Subcutaneous adipose tissue (tissue), 4 donors: ENCODE measurements around the gene MEIS2. TPM values are rescaled to one million over a fixed set of nuclear protein-coding genes. Genes with fewer than 3 reads are reported as not detected.

Experiments used
- small RNA-seq: library from RNA; depleted of rRNA; stranded (forward); fragments of <200 nt; gene quantifications from one replicate; pipeline ENCODE3, GENCODE V24; 2016
- total RNA-seq, 4 donors: library from RNA; depleted of rRNA; stranded (reverse); fragments of >200 nt; gene quantifications; one replicate each; pipeline ENCODE4 v1.1.0, GENCODE V29; 2016
- TF ChIP-seq, protein P1 (sequence below): fragments of 450-650 bp; IDR thresholded peaks from one replicate; pipeline ENCODE4 v1.5.1; 2016; ENCODE audit warnings: low read depth, mild to moderate bottlenecking, control low read depth, antibody characterized with exemption, moderate library complexity

Gene MEIS2
- total RNA-seq, 4 donors from 2014 or later = 10.3 to 21.7 (median 14.9) TPM

DNA sequence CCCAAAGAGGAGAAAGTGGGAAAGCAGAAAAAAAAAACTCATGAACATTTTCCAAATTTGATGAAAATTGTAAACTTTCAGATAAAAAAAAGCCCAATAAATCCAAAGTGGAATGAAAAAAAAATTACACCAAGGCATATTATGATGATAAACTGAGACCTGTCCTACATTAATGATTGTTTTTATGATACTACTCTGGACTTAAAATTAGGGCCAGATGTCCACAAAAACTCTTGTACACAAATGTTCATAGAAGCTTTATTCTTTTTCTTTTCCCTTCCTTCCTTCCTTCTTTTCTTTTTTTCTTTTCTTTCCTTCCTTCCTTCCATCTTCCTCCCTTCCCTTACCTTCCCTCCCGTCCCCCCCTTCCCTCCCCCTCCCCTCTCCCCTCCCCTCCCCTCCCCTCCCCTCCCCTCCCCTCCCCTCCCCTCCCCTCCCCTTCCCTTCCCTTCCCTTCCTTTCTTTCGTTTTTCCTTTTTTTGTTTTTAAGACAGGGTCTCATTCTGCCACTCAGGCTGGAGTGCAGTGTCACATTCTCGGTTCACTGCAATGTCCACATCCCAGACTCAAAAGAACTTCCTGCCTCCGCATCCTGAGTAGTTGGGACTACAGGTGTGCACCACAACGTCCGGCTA is 243.9 kb downstream of the MEIS2 start:
- TF ChIP-seq, protein P1, sequence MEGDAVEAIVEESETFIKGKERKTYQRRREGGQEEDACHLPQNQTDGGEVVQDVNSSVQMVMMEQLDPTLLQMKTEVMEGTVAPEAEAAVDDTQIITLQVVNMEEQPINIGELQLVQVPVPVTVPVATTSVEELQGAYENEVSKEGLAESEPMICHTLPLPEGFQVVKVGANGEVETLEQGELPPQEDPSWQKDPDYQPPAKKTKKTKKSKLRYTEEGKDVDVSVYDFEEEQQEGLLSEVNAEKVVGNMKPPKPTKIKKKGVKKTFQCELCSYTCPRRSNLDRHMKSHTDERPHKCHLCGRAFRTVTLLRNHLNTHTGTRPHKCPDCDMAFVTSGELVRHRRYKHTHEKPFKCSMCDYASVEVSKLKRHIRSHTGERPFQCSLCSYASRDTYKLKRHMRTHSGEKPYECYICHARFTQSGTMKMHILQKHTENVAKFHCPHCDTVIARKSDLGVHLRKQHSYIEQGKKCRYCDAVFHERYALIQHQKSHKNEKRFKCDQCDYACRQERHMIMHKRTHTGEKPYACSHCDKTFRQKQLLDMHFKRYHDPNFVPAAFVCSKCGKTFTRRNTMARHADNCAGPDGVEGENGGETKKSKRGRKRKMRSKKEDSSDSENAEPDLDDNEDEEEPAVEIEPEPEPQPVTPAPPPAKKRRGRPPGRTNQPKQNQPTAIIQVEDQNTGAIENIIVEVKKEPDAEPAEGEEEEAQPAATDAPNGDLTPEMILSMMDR = no peak

DNA sequence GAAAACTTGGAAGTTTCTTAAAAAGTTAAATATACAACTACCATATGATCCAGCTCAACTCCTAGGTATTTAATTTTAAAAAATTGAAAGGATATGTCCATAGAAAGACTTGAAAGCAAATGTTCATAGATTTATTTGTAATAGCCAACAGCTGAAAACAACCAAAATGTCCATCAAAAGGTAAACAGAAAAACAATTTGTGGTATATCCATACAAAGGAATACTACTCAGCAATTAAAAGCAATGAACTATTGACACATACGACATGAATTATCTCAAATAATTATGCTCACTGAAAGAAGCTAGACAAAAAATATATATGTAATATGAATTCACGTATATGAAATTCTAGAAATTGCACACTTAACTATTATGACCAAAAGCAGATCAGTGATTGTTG is 249.5 kb downstream of the MEIS2 start:
- TF ChIP-seq, protein P1 = no peak

DNA sequence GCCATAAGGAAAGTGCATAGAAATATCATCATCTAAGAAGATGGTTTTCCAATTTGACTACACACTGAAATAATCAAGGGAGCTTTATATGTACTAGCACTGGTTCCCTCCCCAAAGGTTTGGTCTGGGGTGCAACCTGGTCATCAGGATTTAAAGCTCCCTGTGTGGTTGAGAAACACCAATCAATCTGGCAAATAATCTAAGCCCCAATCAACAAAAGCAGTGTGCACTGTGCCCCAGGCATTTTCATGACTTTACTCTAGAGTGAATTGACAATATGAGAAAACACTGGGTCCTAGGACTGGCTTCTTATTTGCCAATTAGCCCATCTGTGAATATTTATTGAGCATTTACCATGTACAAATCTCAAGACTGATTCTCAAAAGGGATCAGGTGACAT is 255.1 kb downstream of the MEIS2 start:
- TF ChIP-seq, protein P1 = no peak

DNA sequence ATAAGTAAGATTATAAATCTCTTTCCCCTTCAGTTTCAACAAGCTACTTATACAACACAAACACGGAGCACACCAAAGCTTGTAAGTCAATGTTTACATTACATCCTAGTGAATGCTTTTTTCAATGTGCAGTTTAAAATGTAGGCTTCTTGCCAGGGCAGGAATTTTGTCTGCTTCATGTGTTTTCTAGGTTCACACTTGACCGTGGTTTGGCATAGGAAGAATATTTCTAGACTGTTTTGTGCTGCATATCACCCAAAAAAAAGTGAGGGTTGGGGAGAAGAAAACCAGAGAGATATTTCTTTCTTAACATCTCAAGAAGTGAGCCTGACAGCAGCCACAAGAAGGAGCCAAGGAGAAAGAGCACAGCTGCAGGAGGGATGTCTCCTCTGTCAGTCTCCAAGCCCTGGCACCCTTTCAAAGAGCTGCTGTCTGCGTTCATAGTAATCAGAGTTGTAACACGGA is 255.8 kb downstream of the MEIS2 start:
- TF ChIP-seq, protein P1 = no peak

DNA sequence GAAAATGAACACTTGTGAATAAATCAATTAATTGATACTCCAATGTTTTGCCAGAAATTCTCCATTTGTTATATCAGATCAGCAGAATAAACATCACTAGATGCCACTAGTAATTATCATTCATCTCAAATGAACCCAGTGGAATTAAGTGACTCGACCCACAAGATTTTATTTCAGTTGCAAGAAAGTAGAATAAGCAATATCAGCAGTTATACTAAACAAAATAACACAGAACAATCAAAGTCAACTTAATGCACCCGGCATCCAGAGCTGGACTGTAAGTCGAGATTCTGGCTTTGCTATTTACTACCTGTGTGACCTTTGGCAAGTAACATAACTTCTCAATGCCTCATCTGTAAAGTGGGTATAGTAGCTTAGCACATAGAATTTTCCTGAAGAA is 256.5 kb downstream of the MEIS2 start:
- TF ChIP-seq, protein P1 = no peak

DNA sequence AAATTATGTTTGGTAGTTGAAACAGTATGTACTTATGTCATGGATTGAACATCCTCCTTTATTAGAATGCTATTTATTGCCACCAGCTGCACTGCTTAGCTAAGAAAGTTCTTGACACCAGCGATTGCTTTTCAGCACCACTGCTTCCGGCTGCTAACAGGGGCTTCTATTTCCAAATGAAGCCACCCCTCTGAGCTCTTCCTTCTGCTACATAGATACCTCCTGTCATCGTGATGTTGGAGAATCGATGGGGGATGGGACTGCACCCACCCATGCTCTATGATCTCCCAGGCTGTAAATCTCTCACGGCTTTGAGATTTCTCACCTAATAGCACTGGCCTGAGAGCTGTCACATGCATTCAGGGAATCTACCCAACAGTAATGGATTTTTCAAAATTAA is 259.2 kb downstream of the MEIS2 start:
- TF ChIP-seq, protein P1 = no peak

Small RNA genes within 50 kb of the gene (small RNA-seq; reads per million reads assigned to genes)
- not detected for gene MIR8063
- gene RF00012 = not detected
- 0.49 reads per million for gene RF00019
